HCT116 (cell line): ENCODE results near the gene NEO1. TPM values are rescaled to one million over a fixed set of nuclear protein-coding genes. Genes with fewer than 3 reads are reported as not detected.

Source experiments
- ATAC-seq: fragments of 200-7000 bp; cut with Tn5 transposase; 2 replicates; pipeline ENCODE4 v1.9.1; 2020; ENCODE audit warnings: mild to moderate bottlenecking, moderate library complexity
- BruUV-seq: library from RNA; stranded (reverse); fragments of 400-500 nt; replicated peaks from 2 replicates; lab custom pipeline; 2021; lab: Mats Ljungman, UMichigan
- CTCF ChIA-PET: fragments of 300-600 bp; sonication (Branson Sonifier 250); formaldehyde crosslinking; loops from one replicate; lab custom pipeline; 2021; ENCODE audit warnings: antibody characterized with exemption; lab: Charles Lee
- POLR2A ChIA-PET: fragments of 300-600, 350-600 bp; sonication (Branson Sonifier 250); formaldehyde crosslinking; loops from one replicate; lab custom pipeline; 2021; ENCODE audit warnings: antibody characterized with exemption; lab: Charles Lee
- RAD21 ChIA-PET, 2 experiments: fragments of 300-600 bp; sonication (Branson Sonifier 250); formaldehyde crosslinking; loops; one replicate each; lab custom pipeline; 2023; ENCODE audit warnings: low total read pairs in 2 of 2; ENCODE audit not compliant: uncharacterized antibody in 2 of 2, unreplicated experiment in 2 of 2, low non-redundant PET in 1 of 2; lab: Charles Lee
- DNase-seq: peaks from one replicate; pipeline ENCODE4 v3.0.0-alpha.2; 2010; ENCODE audit warnings: low read depth, low spot score
- H2AFZ ChIP-seq: fragments of 200-600 bp; shearing (Covaris generic), sonication (generic); 2 replicates; pipeline ENCODE4 v1.6.1; 2017; ENCODE audit warnings: low read depth, mixed run types, mixed read lengths, antibody characterized with exemption, low read length; ENCODE audit not compliant: poor library complexity, severe bottlenecking
- H3K27ac ChIP-seq: 2 replicates; pipeline ENCODE4 v1.5.1; 2012; ENCODE audit warnings: low read depth, low read length
- H3K27me3 ChIP-seq: fragments of 200-600 bp; sonication (generic); 2 replicates; pipeline ENCODE4 v1.6.1; 2016; ENCODE audit warnings: mixed run types, low read length, mixed read lengths; ENCODE audit not compliant: insufficient read depth
- H3K36me3 ChIP-seq, 2 experiments: fragments of 200-500 bp in 1 of 2; fragments of 200-600 bp in 1 of 2; sonication (Bioruptor generic) in 1 of 2; sonication (generic) in 1 of 2; 2 replicates each; pipeline versions ENCODE4 v1.5.1 to v1.6.1; 2014 to 2016; ENCODE audit warnings: low read length in 2 of 2, inconsistent platforms in 1 of 2, mixed read lengths in 1 of 2, mixed run types in 1 of 2; ENCODE audit not compliant: insufficient read depth in 2 of 2, control insufficient read depth in 1 of 2
- H3K4me1 ChIP-seq, 2 experiments: fragments of 200-600 bp in 1 of 2; sonication (generic) in 1 of 2; 2 replicates each; pipeline versions ENCODE4 v1.5.1 to v1.6.1; 2012 to 2017; ENCODE audit warnings: low read length in 2 of 2, inconsistent platforms in 1 of 2, mild to moderate bottlenecking in 1 of 2, mixed read lengths in 1 of 2, mixed run types in 1 of 2, moderate library complexity in 1 of 2; ENCODE audit not compliant: insufficient read depth in 2 of 2, control insufficient read depth in 1 of 2
- H3K4me2 ChIP-seq: fragments of 200-600 bp; sonication (generic); 2 replicates; pipeline ENCODE4 v1.6.1; 2017; ENCODE audit warnings: mixed run types, low read length, mixed read lengths
- H3K4me3 ChIP-seq, 2 experiments: fragments of 200-600 bp in 1 of 2; sonication (generic) in 1 of 2; replicated peaks in 1 of 2; 2 replicates each; pipeline ENCODE4 v1.5.1; 2011 to 2016; ENCODE audit warnings: low read length in 2 of 2, control low read depth in 1 of 2, low read depth in 1 of 2, mild to moderate bottlenecking in 1 of 2, mixed read lengths in 1 of 2, mixed run types in 1 of 2
- H3K79me2 ChIP-seq: fragments of 200-600 bp; sonication (generic); 2 replicates; pipeline ENCODE4 v1.6.1; 2017; ENCODE audit warnings: mild to moderate bottlenecking, mixed run types, low read length, moderate library complexity, mixed read lengths; ENCODE audit not compliant: insufficient read depth
- H3K9ac ChIP-seq: fragments of 200-600 bp; sonication (generic); 2 replicates; pipeline ENCODE4 v1.6.1; 2016; ENCODE audit warnings: low read length, mixed read lengths
- H3K9me2 ChIP-seq: fragments of 200-600 bp; sonication (generic), shearing (Covaris generic); 2 replicates; pipeline ENCODE4 v1.6.1; 2017; ENCODE audit warnings: mixed run types, mild to moderate bottlenecking, moderate library complexity; ENCODE audit not compliant: insufficient read depth
- H3K9me3 ChIP-seq, 2 experiments: fragments of 200-500 bp in 1 of 2; fragments of 200-600 bp in 1 of 2; sonication (Bioruptor generic) in 1 of 2; sonication (generic) in 1 of 2; 2 replicates each; pipeline ENCODE4 v1.6.1; 2014 to 2017; ENCODE audit warnings: low read length in 2 of 2, mixed read lengths in 2 of 2, inconsistent platforms in 1 of 2, low read depth in 1 of 2, mild to moderate bottlenecking in 1 of 2, mixed run types in 1 of 2, moderate library complexity in 1 of 2; ENCODE audit not compliant: control insufficient read depth in 1 of 2, insufficient read depth in 1 of 2
- H4K20me1 ChIP-seq: fragments of 200-600 bp; sonication (generic), shearing (Covaris generic); 2 replicates; pipeline ENCODE4 v1.6.1; 2017; ENCODE audit warnings: mixed run types, mild to moderate bottlenecking, moderate library complexity; ENCODE audit not compliant: insufficient read depth
- CEBPB ChIP-seq: IDR thresholded peaks from 2 replicates; pipeline ENCODE4 v1.6.1; 2012; ENCODE audit warnings: low read depth
- EGR1 ChIP-seq: IDR thresholded peaks from 2 replicates; pipeline ENCODE4 v1.6.1; 2012; ENCODE audit warnings: low read depth
- ZFX ChIP-seq: fragments of 450-650 bp; IDR thresholded peaks from 2 replicates; pipeline ENCODE4 v1.6.1; 2017
- intact Hi-C: fragments of 100-400 bp; cut with micrococcal nuclease; formaldehyde crosslinking; loops from 2 replicates; pipeline ENCODE4 v1.10.0; 2022
- total RNA-seq: library from RNA; stranded (reverse); gene quantifications from one replicate; pipeline ENCODE4 v1.2.1, GENCODE V29; 2021; ENCODE audit not compliant: unreplicated experiment
- TF ChIP-seq, protein P1 (sequence below), 3 experiments: fragments of 200-600 bp in 1 of 3; sonication (generic) in 1 of 3; IDR thresholded peaks in 2 of 3; conservative IDR thresholded peaks in 1 of 3; 2 replicates each; pipeline ENCODE4 v1.5.1; 2012 to 2017; ENCODE audit warnings: low read depth in 2 of 3, low read length in 2 of 3, antibody characterized with exemption in 1 of 3, borderline replicate concordance in 1 of 3, control low read depth in 1 of 3, mild to moderate bottlenecking in 1 of 3, mixed read lengths in 1 of 3, mixed run types in 1 of 3, moderate library complexity in 1 of 3; ENCODE audit not compliant: insufficient read depth in 1 of 3

The NEO1 gene
- total RNA-seq, 1 experiment from 2014 or later = 30.0 TPM

DNA sequence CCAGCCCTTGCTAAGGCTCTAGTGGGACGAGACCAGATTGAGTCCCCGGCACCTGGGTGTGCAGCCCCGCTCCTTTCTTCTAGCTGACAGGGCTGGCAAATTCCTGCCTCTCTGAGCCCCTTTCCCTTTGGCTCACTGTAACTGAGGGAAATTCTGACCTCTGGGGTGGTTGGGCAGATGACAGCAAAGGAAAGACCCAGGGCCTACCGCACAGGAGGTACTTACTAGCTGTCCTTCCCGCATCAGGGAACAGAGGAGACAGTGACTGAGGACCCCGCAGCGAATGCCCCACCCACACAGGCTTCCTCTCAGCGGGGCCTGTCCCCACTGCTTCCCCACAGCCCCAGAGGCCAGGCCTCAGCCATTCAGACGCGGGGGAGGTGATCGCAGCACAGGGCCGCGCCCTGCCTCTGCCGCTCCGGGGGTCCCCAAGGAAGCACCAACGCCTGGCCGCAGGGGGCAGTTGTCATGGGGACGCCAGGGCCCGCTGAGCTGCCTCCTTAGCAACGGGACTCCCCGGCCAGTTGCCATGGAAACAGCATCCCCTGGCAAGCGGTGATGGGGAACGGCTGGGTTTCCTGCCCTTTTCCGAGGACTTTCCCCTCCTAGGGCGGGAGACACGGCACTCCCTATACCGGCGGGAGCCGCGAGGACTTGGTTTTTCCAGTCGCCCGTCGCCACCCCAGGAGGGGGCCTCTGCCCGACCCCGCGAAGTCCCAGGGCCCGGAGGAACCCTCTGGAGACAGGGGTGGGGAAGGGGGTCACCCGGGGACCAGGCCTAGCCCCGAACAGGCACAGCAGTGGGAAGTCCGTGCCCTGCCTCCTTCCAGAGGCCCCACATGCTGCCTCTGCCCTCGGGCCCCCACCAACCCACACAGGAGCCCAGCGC lies 266.4 kb downstream of the NEO1 start:
- H4K20me1 ChIP-seq = no peaks in the 10 kb centered on the region
- no peak overlapping the region for H3K27ac ChIP-seq
- no TSS peak for BruUV-seq
- H3K27me3 ChIP-seq = no peaks in the 10 kb centered on the region
- H3K9me3 ChIP-seq = no peaks in the 10 kb centered on the region
- H2AFZ ChIP-seq = no peak overlapping the region
- no peaks in the 10 kb centered on the region for H3K79me2 ChIP-seq
- H3K9me2 ChIP-seq = no peaks in the 10 kb centered on the region
- ChIA-PET CTCF (interaction anchor here (1.6 kb wide), 1 partner anchor 358 kb away, joined by 3 read pairs; no protein-coding TSS in a partner anchor), POLR2A (no interaction called here), RAD21 (no interaction called here)
- H3K4me1 ChIP-seq = no peaks in the 10 kb centered on the region
- H3K36me3 ChIP-seq = no peaks in the 10 kb centered on the region
- intact Hi-C loops = no loop called here
- H3K4me3 ChIP-seq = no peak overlapping the region
- no peak overlapping the region for H3K4me2 ChIP-seq
- ATAC-seq (no peak), DNase-seq (no peak)
- no peak overlapping the region for H3K9ac ChIP-seq
- TF ChIP-seq ZFX (no peak), CEBPB (no peak), EGR1 (no peak)
- TF ChIP-seq, protein P1, sequence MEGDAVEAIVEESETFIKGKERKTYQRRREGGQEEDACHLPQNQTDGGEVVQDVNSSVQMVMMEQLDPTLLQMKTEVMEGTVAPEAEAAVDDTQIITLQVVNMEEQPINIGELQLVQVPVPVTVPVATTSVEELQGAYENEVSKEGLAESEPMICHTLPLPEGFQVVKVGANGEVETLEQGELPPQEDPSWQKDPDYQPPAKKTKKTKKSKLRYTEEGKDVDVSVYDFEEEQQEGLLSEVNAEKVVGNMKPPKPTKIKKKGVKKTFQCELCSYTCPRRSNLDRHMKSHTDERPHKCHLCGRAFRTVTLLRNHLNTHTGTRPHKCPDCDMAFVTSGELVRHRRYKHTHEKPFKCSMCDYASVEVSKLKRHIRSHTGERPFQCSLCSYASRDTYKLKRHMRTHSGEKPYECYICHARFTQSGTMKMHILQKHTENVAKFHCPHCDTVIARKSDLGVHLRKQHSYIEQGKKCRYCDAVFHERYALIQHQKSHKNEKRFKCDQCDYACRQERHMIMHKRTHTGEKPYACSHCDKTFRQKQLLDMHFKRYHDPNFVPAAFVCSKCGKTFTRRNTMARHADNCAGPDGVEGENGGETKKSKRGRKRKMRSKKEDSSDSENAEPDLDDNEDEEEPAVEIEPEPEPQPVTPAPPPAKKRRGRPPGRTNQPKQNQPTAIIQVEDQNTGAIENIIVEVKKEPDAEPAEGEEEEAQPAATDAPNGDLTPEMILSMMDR (IDR thresholded peaks at IDR 0.05 in 2 of 3, conservative IDR thresholded peaks at IDR 0.05 in 1 of 3; ENCODE audit: borderline replicate concordance in 1 of 3, insufficient read depth in 1 of 3, low read depth in 2 of 3, low read length in 2 of 3) = no peak
